Measurements from ENCODE around the gene RTTN. TPM values are rescaled to one million over a fixed set of nuclear protein-coding genes. Genes with fewer than 3 reads are reported as not detected.
A peak's percentile ranks its signal among the peaks of the same experiment; 100 is the strongest.

RTTN gene
- total and polyA plus RNA-seq, 2 of the 13 experiments (the other 11 are each of a cell fraction or from before 2014, with no cell fraction given), result 5.4 to 18.7 TPM

- TF ChIP-seq ZNF468 (CRISPR knock-in tag; IDR thresholded peaks at IDR 0.05) (0 out of 2 replicates have a peak, but pooled peaks have one; percentile 56), YEATS2 (CRISPR knock-in tag; IDR thresholded peaks at IDR 0.05; ENCODE audit: borderline replicate concordance) (peak; percentile 90), ZFY (CRISPR knock-in tag; IDR thresholded peaks at IDR 0.05) (peak; percentile 91), RBM39 (IDR thresholded peaks at IDR 0.05; ENCODE audit: low read depth, low read length, poor library complexity, severe bottlenecking) (peak; percentile 91), MTERF4 (CRISPR knock-in tag; IDR thresholded peaks at IDR 0.05) (no peak), ATF2 (CRISPR knock-in tag; IDR thresholded peaks at IDR 0.05) (peak; percentile 87), ISX (CRISPR knock-in tag; conservative IDR thresholded peaks at IDR 0.05) (no peak; the same call in 1 of the 2 replicates), HNF4A (CRISPR knock-in tag; IDR thresholded peaks at IDR 0.05) (no peak; the same call in 1 of the 2 replicates), ZNF567 (CRISPR knock-in tag; IDR thresholded peaks at IDR 0.05; ENCODE audit: borderline replicate concordance) (no peak), ASH2L (IDR thresholded peaks at IDR 0.05; ENCODE audit: insufficient read length, low read depth, low read length) (peak; percentile 99), ZSCAN22 (CRISPR knock-in tag; IDR thresholded peaks at IDR 0.05) (no peak), ZSCAN29 (CRISPR knock-in tag; conservative IDR thresholded peaks at IDR 0.05) (no peak; the same call in 1 of the 2 replicates), ZNF34 (CRISPR knock-in tag; IDR thresholded peaks at IDR 0.05; ENCODE audit: borderline replicate concordance) (no peak), CREM (IDR thresholded peaks at IDR 0.05) (peak; percentile 87), CREM (CRISPR knock-in tag; IDR thresholded peaks at IDR 0.05) (0 out of 2 replicates have a peak, but pooled peaks have one; percentile 22), ZNF891 (CRISPR knock-in tag; IDR thresholded peaks at IDR 0.05) (peak; percentile 73; the same call in 1 of the 2 replicates), TAF1 (CRISPR knock-in tag; IDR thresholded peaks at IDR 0.05) (peak; percentile 73; the same call in 1 of the 2 replicates), TBX3 (IDR thresholded peaks at IDR 0.05; ENCODE audit: borderline replicate concordance) (peak; percentile 49; the same call in 1 of the 2 replicates), REL (CRISPR knock-in tag; conservative IDR thresholded peaks at IDR 0.05) (peak; percentile 74; the same call in 1 of the 2 replicates), TARDBP (CRISPR knock-in tag; IDR thresholded peaks at IDR 0.05) (peak; percentile 94), ZNF781 (CRISPR knock-in tag; IDR thresholded peaks at IDR 0.05; ENCODE audit: borderline replicate concordance, not compliant biosample characterization) (peak; percentile 87), TRIM24 (CRISPR knock-in tag; IDR thresholded peaks at IDR 0.05) (no peak), ZNF234 (CRISPR knock-in tag; conservative IDR thresholded peaks at IDR 0.05) (no peak)
- TF ChIP-seq, protein P1, sequence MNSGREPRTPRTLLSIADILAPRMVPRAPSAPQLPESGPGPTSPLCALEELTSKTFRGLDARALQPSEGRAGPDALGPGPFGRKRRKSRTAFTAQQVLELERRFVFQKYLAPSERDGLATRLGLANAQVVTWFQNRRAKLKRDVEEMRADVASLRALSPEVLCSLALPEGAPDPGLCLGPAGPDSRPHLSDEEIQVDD (CRISPR knock-in tag; IDR thresholded peaks at IDR 0.05; ENCODE audit: borderline replicate concordance), result no peak
- TF ChIP-seq, protein P2, sequence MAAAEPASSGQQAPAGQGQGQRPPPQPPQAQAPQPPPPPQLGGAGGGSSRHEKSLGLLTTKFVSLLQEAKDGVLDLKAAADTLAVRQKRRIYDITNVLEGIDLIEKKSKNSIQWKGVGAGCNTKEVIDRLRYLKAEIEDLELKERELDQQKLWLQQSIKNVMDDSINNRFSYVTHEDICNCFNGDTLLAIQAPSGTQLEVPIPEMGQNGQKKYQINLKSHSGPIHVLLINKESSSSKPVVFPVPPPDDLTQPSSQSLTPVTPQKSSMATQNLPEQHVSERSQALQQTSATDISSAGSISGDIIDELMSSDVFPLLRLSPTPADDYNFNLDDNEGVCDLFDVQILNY (CRISPR knock-in tag; conservative IDR thresholded peaks at IDR 0.05), result peak; percentile 98
Observed at GRCh38 chr18:70205421-70206397, at the start of gene RTTN (continued).
